GM20000 (cell line): ENCODE data around the gene GPR26.

Experiments
- DNase-seq: peaks from one replicate; pipeline ENCODE4 v3.0.0; 2012; ENCODE audit warnings: low spot score
- CTCF ChIP-seq: IDR thresholded peaks from 2 replicates; pipeline ENCODE4 v1.5.1; 2012; ENCODE audit warnings: mild to moderate bottlenecking, control low read depth; ENCODE audit errors: extremely low read depth, missing control alignments

The GPR26 gene

GRCh38 chr10:123666318-123667236 lies at the start of gene GPR26:
TSS of gene GPR26 (plus strand) at chr10:123666355. CDS start at chr10:123666408, 53 bp downstream.
- DNase-seq, result no peak
- no peak for TF ChIP-seq CTCF

GRCh38 chr10:123618224-123618623 lies 47.9 kb upstream of the GPR26 start:
- DNase-seq, result no peak
- no peak for TF ChIP-seq CTCF

- no peak for DNase-seq
- no peak for TF ChIP-seq CTCF
Measured at GRCh38 chr10:123619067-123619855, 46.9 kb upstream of the GPR26 start.

GRCh38 chr10:123620621-123621020 lies 45.5 kb upstream of the GPR26 start:
- DNase-seq, result no peak
- TF ChIP-seq CTCF, result no peak

- DNase-seq, result no peak
- TF ChIP-seq CTCF, result no peak
Measured at GRCh38 chr10:123621492-123621891, 44.7 kb upstream of the GPR26 start.

- no peak for TF ChIP-seq CTCF
- no peak for DNase-seq
Measured at GRCh38 chr10:123621916-123622315, 44.2 kb upstream of the GPR26 start.

- no peak for DNase-seq
- no peak for TF ChIP-seq CTCF
Measured at GRCh38 chr10:123622381-123622780, 43.8 kb upstream of the GPR26 start.
